ENCODE results near the gene FSTL5.
A peak's percentile ranks its signal among the peaks of the same experiment; 100 is the strongest.
"Not testable (repeated sequence)": the region's sequence is repeated elsewhere in the genome, so short reads cannot be mapped to it uniquely, and the experiment has no call there.

FSTL5 gene

GRCh38 chr4:162163892-162164759 is at the start of gene FSTL5:
Gene FSTL5 (minus strand): TSS chr4:162164000. CDS start chr4:162111396, 52,604 bp downstream.
- peak; percentile 54 for DNase-seq

GRCh38 chr4:162209706-162210105 is 45.9 kb upstream of the FSTL5 start:
- DNase-seq = no peak

- DNase-seq = not testable (repeated sequence)
These were observed 39.7 kb upstream of the FSTL5 start for GRCh38 chr4:162203478-162203877.

DNA sequence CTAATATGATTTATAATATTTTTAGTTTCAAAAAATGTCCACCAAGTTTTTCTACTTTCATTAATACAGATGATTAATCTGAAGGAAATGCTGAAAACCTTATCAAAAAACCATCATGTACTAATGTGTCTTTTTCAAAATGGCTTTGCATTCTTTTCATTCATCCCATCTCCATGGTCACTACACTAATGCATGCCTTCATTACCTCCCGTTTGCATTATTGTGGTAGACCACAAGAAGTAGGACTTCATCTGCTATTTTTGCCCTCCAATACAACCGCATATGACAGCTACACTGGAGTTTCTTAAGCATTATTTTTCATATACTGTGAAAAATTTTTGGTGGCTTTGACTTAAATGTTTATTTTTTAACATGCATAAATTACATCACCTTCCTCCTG is 37.9 kb upstream of the FSTL5 start:
- no peak for DNase-seq

DNA sequence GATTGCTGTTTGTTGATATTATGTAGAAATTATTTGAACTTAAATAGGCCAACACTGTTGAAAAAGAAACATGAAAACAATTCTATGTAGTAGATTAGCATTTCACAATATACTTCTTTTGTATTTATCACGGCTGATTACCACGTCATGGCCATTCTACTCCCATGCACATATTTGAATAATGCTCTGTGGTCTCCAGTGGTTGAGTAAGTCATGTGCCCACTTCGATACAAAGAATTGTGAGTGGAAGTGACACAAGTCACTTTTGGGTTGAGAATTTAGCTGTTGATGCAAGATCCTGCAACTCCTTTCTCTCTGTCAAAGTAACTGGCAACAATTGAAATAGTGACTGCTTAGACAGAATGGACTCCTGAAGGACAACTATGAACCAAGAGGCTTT is 6.7 kb upstream of the FSTL5 start:
- DNase-seq = no peak

- no peak for DNase-seq
These were observed 1.2 kb upstream of the FSTL5 start for GRCh38 chr4:162164906-162165510.

- no peak for DNase-seq
These were observed 1.1 kb downstream of the FSTL5 start for GRCh38 chr4:162162672-162163071.

- no peak for DNase-seq
These were observed 6.6 kb downstream of the FSTL5 start for GRCh38 chr4:162157241-162157640.

DNA sequence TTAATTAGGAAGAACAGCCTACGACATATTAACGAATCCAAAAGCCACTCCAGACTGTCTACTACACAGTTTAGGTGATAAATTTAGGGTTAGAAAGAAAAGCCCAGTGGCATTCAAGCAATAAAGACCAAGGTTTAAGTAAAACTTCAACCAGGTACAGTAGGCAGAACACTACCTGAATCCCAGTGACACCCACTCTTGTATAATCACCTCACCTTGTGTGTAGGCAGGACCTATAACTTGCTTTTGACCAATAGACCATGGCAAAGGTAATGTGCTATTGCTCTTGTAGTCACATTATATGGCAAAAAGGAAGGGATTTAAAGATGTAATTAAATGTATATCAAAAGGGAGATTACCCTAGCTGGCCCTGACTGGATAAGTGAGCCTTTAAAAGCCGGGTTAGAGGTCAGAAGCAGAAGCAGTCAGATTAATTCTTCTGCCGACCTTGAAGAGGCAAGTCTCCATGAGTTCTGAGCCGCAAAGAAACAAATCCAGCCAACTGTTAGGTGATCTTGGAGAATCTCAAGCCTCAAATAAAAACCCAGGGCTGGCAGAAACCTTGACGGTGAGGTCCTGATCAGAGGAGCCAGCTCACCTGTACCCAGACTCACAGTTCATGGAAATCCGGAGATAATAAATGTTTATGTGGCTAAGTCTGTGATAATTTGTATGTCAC is 8.8 kb downstream of the FSTL5 start:
- no peak for DNase-seq

DNA sequence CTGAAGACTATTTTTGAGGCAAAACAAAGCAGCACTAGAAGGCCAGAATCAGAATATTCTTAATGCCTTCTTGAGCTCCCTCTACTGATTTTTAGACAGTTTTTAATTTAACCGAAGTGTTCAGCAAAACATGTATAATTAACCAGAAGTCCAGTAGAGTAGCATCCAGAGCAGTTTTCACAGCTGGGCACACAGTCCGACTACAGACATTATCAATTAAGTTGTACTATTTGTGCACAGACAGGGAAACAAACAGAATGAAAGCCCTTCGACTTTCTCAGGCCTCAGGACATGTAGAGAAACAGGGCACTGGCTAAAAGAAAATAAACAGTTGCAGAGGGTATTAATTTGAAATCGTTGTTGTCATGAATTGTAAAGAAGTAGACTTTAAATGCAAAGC is 11.9 kb downstream of the FSTL5 start:
- DNase-seq = no peak

GRCh38 chr4:162151386-162151785 is 12.4 kb downstream of the FSTL5 start:
- no peak for DNase-seq

DNA sequence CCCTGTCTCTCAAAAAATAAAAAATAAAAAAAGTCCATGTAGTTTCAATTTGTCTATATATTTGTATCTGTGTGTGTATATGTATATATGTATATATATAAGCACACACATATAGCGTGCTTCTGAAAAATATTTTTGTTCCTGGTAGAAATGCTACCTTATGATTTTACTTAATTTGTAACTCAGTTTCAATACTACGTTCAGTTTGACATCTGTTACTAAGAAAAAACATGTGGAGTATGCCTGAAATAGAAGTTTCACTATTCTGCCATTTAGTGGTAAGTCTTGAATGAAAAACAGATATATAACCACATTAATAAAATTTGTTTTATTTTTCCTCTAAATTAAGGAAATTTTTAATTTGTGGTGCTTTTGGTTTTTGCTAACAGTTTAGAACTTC is 14.2 kb downstream of the FSTL5 start:
- DNase-seq = no peak

GRCh38 chr4:162140051-162140683 is 23.6 kb downstream of the FSTL5 start:
- no peak for DNase-seq

- no peak for DNase-seq
These were observed 24.4 kb downstream of the FSTL5 start for GRCh38 chr4:162139412-162139811.

- no peak for DNase-seq
These were observed 32.5 kb downstream of the FSTL5 start for GRCh38 chr4:162131256-162131655.

DNA sequence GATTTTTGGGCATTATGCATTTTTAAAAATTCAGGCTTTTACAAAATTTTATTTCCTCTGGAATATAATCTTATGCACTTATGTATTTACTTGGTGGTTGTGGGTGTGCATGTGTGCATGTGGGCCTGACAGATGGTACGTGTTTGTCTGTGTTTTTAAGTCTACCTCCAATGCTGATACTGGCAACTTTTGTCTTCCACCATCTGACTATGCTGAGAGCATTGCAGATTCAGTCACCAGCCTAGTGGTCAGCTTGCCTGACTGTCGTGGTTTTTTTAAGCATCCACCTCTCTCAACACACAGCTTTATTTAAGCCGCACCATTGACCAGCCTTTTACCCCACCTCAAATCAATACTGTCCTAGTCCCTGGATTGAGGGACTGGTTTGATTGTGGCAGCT is 37.1 kb downstream of the FSTL5 start:
- no peak for DNase-seq

DNA sequence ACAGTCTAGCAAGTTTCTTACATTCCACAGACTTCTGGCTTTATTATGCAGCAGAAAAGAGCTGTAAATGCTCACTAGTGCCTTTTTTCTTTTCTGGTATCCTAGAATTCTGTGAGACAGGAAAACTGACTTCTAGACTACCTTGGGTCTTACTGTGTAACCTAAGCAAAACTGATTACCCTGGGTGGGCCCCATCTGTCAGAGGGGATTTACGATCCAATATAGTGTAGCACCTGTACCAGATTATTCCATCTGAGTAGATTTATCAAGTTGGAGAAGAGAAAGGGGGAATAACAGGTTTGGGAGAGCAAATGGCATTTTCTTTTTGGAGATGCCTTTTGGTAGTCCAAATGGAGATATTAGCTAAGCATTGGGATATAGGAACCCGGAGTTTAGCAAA is 46.7 kb downstream of the FSTL5 start:
- no peak for DNase-seq

GRCh38 chr4:162116095-162116779 is 47.6 kb downstream of the FSTL5 start:
- DNase-seq = no peak

DNA sequence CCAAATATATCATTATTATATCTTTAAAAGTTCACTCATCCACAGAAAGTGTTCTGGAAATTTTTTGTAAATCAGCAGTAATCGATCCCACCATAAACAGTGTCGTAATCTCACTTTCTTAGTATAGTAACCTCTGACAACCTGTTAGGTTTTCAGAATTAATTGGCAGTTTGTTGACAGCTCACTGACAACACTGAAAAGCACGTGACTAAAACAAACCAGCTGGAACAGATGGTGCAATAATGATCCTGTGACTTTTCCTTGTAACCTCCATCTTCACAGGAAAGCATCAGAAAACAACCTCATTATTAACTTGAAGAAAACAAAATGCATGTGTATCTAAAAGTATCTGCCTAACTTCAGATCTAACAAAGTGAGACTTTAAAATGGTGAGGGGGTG is 48.5 kb downstream of the FSTL5 start:
- DNase-seq = no peak

DNA sequence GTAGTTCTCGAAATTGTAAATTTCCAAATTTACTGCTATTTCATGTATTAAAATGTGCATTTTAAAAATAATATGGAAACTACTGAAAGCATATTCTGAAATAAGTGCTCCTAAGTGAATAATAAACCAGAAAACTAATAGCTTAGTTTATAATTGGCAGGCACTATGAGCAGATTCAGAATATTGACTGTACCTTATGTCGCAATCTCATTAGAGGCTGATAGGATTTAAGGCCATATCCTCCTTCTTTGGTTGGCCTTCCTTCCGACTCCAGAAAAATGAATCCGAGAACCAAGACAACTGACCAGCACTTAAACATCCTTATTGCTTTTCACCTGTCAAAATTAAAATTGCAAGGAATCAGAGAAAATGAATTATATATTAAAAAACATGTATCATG is 52.7 kb downstream of the FSTL5 start:
- DNase-seq = no peak

GRCh38 chr4:162104459-162105124 is 59.2 kb downstream of the FSTL5 start:
- DNase-seq = no peak

DNA sequence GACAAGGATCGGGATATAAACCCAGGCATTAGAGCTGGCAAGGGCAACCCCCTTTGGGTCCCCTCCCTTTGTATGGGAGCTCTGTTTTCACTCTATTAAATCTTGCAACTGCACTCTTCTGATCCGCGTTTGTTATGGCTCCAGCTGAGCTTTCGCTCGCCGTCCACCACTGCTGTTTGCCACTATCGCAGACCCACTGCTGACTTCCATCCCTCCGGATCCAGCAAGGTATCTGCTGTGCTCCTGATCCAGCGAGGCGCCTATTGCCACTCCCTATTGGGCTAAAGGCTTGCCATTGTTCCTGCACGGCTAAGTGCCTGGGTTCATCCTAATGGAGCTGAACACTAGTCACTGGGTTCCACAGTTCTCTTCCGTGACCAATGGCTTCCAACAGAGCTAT is 59.9 kb downstream of the FSTL5 start:
- DNase-seq = not testable (repeated sequence)
